NB4 (cell line): ENCODE measurements around the gene TAF11L4.
"Not testable (repeated sequence)": the region's sequence is repeated elsewhere in the genome, so short reads cannot be mapped to it uniquely, and the experiment has no call there.

Experiments used
- DNase-seq: peaks from one replicate; pipeline ENCODE4 v3.0.0; 2010; ENCODE audit warnings: low read depth
- H3K4me3 ChIP-seq: one replicate; pipeline ENCODE4 v1.5.1; 2011; ENCODE audit warnings: mild to moderate bottlenecking, low read depth, low read length, moderate library complexity
- MYC ChIP-seq: IDR thresholded peaks from 2 replicates; pipeline ENCODE4 v1.6.1; 2011; ENCODE audit warnings: low read depth, low read length
- POLR2A ChIP-seq: IDR thresholded peaks from 2 replicates; pipeline ENCODE4 v1.6.1; 2011; ENCODE audit warnings: mild to moderate bottlenecking; ENCODE audit not compliant: insufficient read length; ENCODE audit errors: extremely low read depth
- TF ChIP-seq, protein P1 (sequence below): IDR thresholded peaks from one replicate; pipeline ENCODE4 v1.5.1; 2012; ENCODE audit warnings: low read depth, low read length
- TF ChIP-seq, protein P2 (sequence below): IDR thresholded peaks from 2 replicates; pipeline ENCODE4 v1.6.1; 2011; ENCODE audit warnings: low read depth, low read length

The TAF11L4 gene

DNA sequence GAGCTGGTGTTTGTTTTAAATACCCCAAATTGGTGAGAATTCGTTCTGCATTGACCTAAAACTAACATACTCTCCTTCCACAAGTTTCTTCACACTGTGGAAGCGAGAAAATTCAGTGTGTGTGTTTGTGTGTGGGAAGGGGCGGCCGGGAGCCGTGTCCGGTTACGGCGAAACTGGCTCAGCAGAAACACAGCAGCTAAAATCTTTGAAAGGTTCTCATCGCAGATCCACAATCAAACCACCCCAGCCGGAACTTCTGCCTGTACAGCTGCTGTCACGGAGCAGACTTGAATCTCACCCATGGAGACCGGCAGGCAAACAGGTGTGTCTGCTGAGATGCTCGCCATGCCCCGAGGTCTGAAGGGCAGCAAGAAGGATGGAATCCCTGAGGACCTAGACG lies at the start of gene TAF11L4:
TAF11L4 (plus strand) TSS at position 301 of the 400 bp plus-strand sequence.
- not testable (repeated sequence) for H3K4me3 ChIP-seq, DNase-seq

DNA sequence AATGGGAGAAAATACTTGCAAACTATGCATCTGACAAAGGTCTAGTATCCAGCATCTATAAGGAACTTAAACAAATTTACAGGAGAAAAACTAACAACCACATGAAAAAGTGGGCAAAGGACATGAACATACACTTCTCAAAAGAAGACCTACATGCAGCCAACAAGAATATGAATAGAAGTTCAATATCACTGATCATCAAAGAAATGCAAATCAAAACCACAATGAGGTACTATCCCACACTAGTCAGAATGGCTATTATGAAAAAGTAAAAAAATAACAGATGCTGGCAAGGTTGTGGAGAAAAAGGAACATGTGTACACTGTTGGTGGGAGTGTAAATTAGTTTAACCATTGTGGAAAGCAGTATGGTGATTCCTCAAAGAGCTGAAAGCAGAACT lies 46.5 kb upstream of the TAF11L4 start:
- DNase-seq, H3K4me3 ChIP-seq: not testable (repeated sequence)

DNA sequence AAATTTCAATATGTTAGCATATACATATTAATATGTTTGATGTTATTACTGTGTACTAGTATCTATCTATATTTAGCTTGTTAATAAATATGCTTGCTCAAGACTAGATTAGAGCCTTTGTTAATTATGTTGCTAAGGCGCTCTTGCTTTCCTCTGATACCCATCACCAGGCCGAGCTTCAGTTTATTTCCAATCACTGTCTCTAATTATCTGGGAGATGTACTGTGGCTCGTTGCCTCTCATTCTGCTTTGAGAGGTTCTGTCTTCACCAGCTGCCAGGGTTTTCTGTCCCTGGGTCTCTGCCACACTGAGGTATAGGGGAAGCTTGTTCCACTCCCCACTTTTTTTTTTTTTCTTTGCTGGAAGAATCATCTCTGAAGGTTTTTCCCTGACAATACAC lies 44.6 kb upstream of the TAF11L4 start:
- no peak overlapping the region for H3K4me3 ChIP-seq
- TF ChIP-seq POLR2A (no peak), MYC (no peak)
- TF ChIP-seq, protein P1, sequence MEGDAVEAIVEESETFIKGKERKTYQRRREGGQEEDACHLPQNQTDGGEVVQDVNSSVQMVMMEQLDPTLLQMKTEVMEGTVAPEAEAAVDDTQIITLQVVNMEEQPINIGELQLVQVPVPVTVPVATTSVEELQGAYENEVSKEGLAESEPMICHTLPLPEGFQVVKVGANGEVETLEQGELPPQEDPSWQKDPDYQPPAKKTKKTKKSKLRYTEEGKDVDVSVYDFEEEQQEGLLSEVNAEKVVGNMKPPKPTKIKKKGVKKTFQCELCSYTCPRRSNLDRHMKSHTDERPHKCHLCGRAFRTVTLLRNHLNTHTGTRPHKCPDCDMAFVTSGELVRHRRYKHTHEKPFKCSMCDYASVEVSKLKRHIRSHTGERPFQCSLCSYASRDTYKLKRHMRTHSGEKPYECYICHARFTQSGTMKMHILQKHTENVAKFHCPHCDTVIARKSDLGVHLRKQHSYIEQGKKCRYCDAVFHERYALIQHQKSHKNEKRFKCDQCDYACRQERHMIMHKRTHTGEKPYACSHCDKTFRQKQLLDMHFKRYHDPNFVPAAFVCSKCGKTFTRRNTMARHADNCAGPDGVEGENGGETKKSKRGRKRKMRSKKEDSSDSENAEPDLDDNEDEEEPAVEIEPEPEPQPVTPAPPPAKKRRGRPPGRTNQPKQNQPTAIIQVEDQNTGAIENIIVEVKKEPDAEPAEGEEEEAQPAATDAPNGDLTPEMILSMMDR: no peak
- TF ChIP-seq, protein P2, sequence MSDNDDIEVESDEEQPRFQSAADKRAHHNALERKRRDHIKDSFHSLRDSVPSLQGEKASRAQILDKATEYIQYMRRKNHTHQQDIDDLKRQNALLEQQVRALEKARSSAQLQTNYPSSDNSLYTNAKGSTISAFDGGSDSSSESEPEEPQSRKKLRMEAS: no peak
- DNase-seq: no peak

DNA sequence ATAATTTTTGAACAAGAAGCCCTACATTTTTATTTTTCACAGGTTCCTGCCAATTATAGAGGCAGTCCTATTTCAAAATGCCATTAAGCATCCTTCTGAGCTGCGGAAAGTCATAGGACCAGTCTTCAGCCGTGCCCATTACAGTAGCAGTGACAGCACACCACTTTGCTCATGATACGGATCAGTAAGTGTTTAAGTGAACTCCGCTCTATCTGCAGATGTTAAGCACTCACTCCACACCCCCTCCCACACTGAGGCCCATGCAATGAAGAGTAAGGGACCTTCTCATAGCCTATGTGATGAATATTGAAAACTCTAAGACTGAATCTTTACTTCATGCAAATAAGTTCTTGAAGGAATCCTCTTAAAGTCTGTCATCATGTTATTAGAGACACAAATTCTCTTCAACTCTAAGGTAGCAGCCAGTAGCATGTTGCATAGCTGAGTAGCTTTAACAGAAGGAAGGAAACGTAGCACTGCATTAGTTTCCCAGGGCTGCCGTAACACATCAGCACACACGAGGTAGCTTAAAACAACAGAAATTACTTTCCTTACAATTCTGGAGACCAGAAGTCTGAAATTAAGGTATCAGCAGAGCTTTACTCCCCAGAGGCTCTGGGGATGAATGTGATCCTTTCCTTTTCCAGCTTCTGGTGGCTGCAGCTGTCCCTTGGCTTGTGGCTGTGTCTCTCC lies 43.9 kb upstream of the TAF11L4 start:
- no peak for DNase-seq
- no peak overlapping the region for H3K4me3 ChIP-seq
- TF ChIP-seq, protein P1: no peak
- TF ChIP-seq POLR2A: no peak
- no peak for TF ChIP-seq MYC

DNA sequence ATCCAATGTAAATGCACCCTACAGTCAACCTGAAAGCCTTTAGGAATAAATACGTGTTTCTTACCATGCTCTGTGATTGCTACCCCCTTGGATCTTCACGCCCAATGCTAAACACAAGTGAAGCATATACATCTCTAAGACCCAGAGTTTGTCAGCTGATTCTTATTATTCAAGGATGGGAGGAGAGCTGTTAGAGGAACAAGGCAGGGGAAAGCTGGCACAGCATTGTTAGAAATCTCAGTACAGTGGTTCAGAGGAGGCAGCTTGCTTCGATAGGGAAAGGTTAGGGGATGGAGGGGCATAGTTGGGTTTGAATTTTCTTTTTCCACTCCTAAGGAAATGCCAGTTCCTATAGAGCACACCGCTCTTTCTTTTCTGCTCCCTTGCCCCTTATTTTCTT lies 40.2 kb upstream of the TAF11L4 start:
- no peak for DNase-seq
- no peak overlapping the region for H3K4me3 ChIP-seq
- TF ChIP-seq MYC (no peak), POLR2A (no peak)
- TF ChIP-seq, protein P2: no peak
- TF ChIP-seq, protein P1: no peak

DNA sequence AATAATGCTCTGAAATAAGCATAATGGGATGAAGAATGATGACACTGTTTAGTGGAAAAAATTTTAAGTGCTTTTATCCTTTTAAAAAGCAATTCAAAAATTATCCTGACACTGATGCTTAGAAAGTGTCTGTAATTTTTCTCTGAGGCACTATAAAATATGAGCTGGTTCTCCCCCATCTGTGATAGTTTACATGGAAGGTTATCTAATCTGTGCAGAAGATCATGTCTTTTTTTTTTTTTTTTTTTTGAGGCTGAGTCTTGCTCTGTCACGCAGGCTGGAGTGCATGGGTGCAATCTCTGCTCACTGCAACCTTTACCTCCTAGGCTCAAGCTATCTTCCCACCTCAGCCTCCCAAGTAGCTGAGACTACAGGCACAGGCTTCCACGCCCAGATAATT lies 38.8 kb upstream of the TAF11L4 start:
- H3K4me3 ChIP-seq: no peak overlapping the region
- TF ChIP-seq, protein P1: no peak
- TF ChIP-seq, protein P2: no peak
- DNase-seq: no peak

DNA sequence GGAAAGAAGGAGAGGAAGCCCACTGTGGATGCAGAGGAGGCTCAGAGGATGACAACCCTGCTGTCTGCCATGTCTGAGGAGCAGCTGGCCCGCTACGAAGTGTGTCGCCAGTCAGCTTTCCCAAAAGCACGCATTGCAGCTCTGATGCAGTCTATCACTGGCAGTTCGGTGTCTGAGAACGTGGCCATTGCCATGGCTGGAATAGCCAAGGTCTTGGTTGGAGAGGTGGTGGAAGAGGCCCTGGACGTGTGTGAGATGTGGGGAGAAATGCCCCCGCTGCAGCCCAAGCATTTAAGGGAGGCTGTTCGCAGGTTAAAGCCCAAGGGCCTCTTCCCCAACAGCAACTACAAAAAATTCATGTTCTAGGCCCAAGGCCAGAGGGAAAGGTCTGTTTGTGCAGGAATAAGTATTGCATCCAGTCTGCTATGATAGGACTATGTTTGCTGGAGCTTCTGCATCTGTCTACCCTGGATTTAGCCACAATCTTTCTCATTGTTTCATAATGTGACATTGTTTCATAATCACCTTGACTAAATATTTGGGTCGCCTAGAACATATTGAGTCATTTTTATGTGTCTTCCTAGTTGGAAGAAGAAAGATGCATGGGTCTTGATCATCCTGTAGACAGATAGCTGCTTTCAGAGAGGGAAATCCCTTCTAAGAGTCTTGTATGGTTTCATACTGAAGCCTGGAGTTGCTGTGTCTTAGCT lies 35.0 kb upstream of the TAF11L4 start:
- not testable (repeated sequence) for H3K4me3 ChIP-seq, DNase-seq

DNA sequence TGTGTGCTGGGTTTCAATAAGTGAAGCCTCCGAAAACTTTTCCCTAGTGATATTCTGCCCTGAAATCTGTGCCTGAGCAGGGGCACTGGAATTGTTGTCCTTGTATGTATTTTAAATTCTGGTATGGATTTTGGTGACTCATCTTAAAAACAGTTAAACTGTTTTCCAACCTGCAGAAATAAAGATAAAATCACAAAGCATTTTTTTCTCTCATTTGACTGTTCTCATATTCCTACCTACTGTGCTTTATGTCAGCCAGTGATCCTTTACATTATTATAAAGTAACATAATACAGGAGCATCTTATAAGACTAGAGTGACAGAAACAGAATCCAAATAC lies 34.5 kb upstream of the TAF11L4 start:
- H3K4me3 ChIP-seq: no peak overlapping the region
- TF ChIP-seq POLR2A: no peak
- TF ChIP-seq MYC: no peak
- TF ChIP-seq, protein P2: no peak
- TF ChIP-seq, protein P1: no peak
- no peak for DNase-seq

DNA sequence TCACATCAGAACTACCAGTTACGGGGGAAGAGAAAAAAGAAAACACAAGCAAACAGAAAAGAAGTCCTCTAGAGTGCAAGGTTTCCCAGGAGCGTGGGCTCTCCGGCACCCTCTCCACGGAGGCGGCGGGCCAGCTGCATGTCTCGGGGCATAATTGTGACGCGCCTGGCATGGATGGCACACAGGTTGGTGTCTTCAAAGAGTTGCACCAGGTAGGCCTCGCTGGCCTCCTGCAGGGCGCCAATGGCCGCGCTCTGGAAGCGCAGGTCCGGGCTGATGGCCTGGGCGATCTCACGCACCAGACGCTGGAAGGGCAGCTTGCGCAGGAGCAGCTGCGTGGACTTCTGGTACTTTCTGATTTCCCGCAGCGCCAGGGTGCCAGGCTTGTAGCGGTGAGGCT lies 30.3 kb upstream of the TAF11L4 start:
- not testable (repeated sequence) for DNase-seq, H3K4me3 ChIP-seq
